Panc1 (cell line): ENCODE results near the gene AMER2. TPM values are rescaled to one million over a fixed set of nuclear protein-coding genes. Genes with fewer than 3 reads are reported as not detected.

Experiments used
- ATAC-seq: fragments of 200-7000 bp; cut with Tn5 transposase; 2 replicates; pipeline ENCODE4 v1.9.1; 2020; ENCODE audit warnings: mild to moderate bottlenecking, moderate library complexity
- BruUV-seq: library from RNA; stranded (reverse); fragments of 400-500 nt; replicated peaks from 2 replicates; lab custom pipeline; 2021; lab: Mats Ljungman, UMichigan
- CTCF ChIA-PET: fragments of 300-600 bp; sonication (Branson Sonifier 250); formaldehyde crosslinking; loops from one replicate; lab custom pipeline; 2022; ENCODE audit warnings: antibody characterized with exemption; lab: Charles Lee
- POLR2A ChIA-PET: fragments of 300-600 bp; sonication (Branson Sonifier 250); formaldehyde crosslinking; loops from one replicate; lab custom pipeline; 2022; ENCODE audit warnings: antibody characterized with exemption; lab: Charles Lee
- DNase-seq: peaks from one replicate; pipeline ENCODE4 v3.0.0-alpha.2; 2010; ENCODE audit warnings: low read depth, low spot score
- H3K27ac ChIP-seq: 2 replicates; pipeline ENCODE4 v1.5.1; 2011; ENCODE audit warnings: mild to moderate bottlenecking, low read length, inconsistent platforms
- H3K27me3 ChIP-seq: fragments of 200-500 bp; sonication (Bioruptor generic); 2 replicates; pipeline ENCODE4 v1.6.0; 2014; ENCODE audit warnings: low read length, inconsistent platforms; ENCODE audit not compliant: control insufficient read depth, insufficient read depth
- H3K36me3 ChIP-seq: fragments of 200-500 bp; sonication (Bioruptor generic); 2 replicates; pipeline ENCODE4 v1.5.1; 2014; ENCODE audit warnings: inconsistent platforms, mild to moderate bottlenecking, low read length, moderate library complexity; ENCODE audit not compliant: control insufficient read depth, insufficient read depth
- H3K4me1 ChIP-seq: 2 replicates; pipeline ENCODE4 v1.5.1; 2011; ENCODE audit warnings: inconsistent platforms, mild to moderate bottlenecking, low read length, moderate library complexity; ENCODE audit not compliant: control insufficient read depth, insufficient read depth
- H3K4me3 ChIP-seq, 2 experiments: 2 replicates each; pipeline ENCODE4 v1.5.1; 2011 to 2012; ENCODE audit warnings: low read depth in 2 of 2, low read length in 2 of 2, mild to moderate bottlenecking in 2 of 2, inconsistent platforms in 1 of 2, moderate library complexity in 1 of 2
- H3K9me3 ChIP-seq: fragments of 200-500 bp; sonication (Bioruptor generic); 2 replicates; pipeline ENCODE4 v1.5.1; 2014; ENCODE audit warnings: low read depth, mild to moderate bottlenecking, inconsistent platforms, low read length, moderate library complexity; ENCODE audit not compliant: control insufficient read depth, insufficient read depth
- CTCF ChIP-seq: fragments of 450-650 bp; IDR thresholded peaks from 2 replicates; pipeline ENCODE4 v1.5.1; 2017; ENCODE audit warnings: mild to moderate bottlenecking
- POLR2AphosphoS5 ChIP-seq: IDR thresholded peaks from 2 replicates; pipeline ENCODE4 v1.6.1; 2012; ENCODE audit warnings: mild to moderate bottlenecking, low read depth, low read length, moderate library complexity
- REST ChIP-seq, 2 experiments: IDR thresholded peaks; 2 replicates each; pipeline ENCODE4 v1.6.1; 2011 to 2012; ENCODE audit warnings: low read depth in 2 of 2, control low read depth in 1 of 2, low read length in 1 of 2, mild to moderate bottlenecking in 1 of 2, moderate library complexity in 1 of 2; ENCODE audit not compliant: insufficient read depth in 1 of 2
- SIN3A ChIP-seq: IDR thresholded peaks from 2 replicates; pipeline ENCODE4 v1.6.1; 2012; ENCODE audit warnings: low read depth, mild to moderate bottlenecking, low read length, moderate library complexity, borderline replicate concordance; ENCODE audit not compliant: insufficient read depth
- TCF7L2 ChIP-seq: IDR thresholded peaks from 2 replicates; pipeline ENCODE4 v1.6.1; 2011; ENCODE audit warnings: mild to moderate bottlenecking, low read depth, low read length, inconsistent platforms
- in situ Hi-C: cut with HindIII; loops from 2 replicates; pipeline ENCODE4 v1.10.0; 2016; ENCODE audit warnings: low sequenced_read_pairs, low pct_unique_long_range_greater_than_20kb
- intact Hi-C: fragments of 100-400 bp; cut with micrococcal nuclease; formaldehyde crosslinking; loops from one replicate; pipeline ENCODE4 v1.10.0; 2022; ENCODE audit not compliant: unreplicated experiment
- total RNA-seq: library from RNA; stranded (reverse); gene quantifications from one replicate; pipeline ENCODE4 v1.2.1, GENCODE V29; 2021; ENCODE audit not compliant: unreplicated experiment

AMER2 gene
- total RNA-seq, 1 experiment from 2014 or later = not detected

- intact Hi-C loops (no loop called here), in situ Hi-C loops (no loop called here)
- Histone ChIP-seq H3K27ac (no peak overlapping the region), H3K4me1 (no peaks in the 10 kb centered on the region), H3K27me3 (peaks cover 3% of the 10 kb centered on the region; the same call in 1 of the 2 replicates), H3K9me3 (no peaks in the 10 kb centered on the region), H3K4me3 (no peak overlapping the region), H3K36me3 (no peaks in the 10 kb centered on the region)
- ChIA-PET POLR2A (no interaction called here), CTCF (no interaction called here)
- ATAC-seq (no peak), DNase-seq (no peak)
- no TSS peak for BruUV-seq
- TF ChIP-seq POLR2AphosphoS5 (no peak), TCF7L2 (no peak), REST (IDR thresholded peaks at IDR 0.05; ENCODE audit: insufficient read depth in 1 of 2, low read depth in 2 of 2, low read length in 1 of 2) (no peak), CTCF (no peak), SIN3A (no peak)
Observed at GRCh38 chr13:25177012-25177411, 4.9 kb upstream of the AMER2 start.

GRCh38 chr13:25175431-25175830 lies 3.3 kb upstream of the AMER2 start:
- BruUV-seq = no TSS peak
- intact Hi-C loops = no loop called here

More at GRCh38 chr13:25175431-25175830, 3.3 kb upstream of the AMER2 start:
- no peak overlapping the region for H3K4me3 ChIP-seq
- ATAC-seq = no peak
- no peak overlapping the region for H3K27ac ChIP-seq
- ChIA-PET CTCF (interaction anchor here (0.6 kb wide), 1 partner anchor 136 kb away, joined by 10 read pairs; no protein-coding TSS in a partner anchor), POLR2A (no interaction called here)
- in situ Hi-C loops = no loop called here
- H3K36me3 ChIP-seq = no peaks in the 10 kb centered on the region
- H3K27me3 ChIP-seq = peaks cover 3% of the 10 kb centered on the region; the same call in 1 of the 2 replicates
- TF ChIP-seq POLR2AphosphoS5 (no peak), REST (IDR thresholded peaks at IDR 0.05; ENCODE audit: insufficient read depth in 1 of 2, low read depth in 2 of 2, low read length in 1 of 2) (no peak), TCF7L2 (no peak), CTCF (no peak), SIN3A (no peak)
- H3K4me1 ChIP-seq = no peaks in the 10 kb centered on the region
- no peaks in the 10 kb centered on the region for H3K9me3 ChIP-seq
- DNase-seq = no peak
